A673 (cell line): ENCODE measurements around the gene TNRC6A. TPM values are rescaled to one million over a fixed set of nuclear protein-coding genes. Genes with fewer than 3 reads are reported as not detected.

Source experiments
- BruUV-seq: library from RNA; stranded (reverse); fragments of 400-500 nt; replicated peaks from 2 replicates; lab custom pipeline; 2021; lab: Mats Ljungman, UMichigan
- CTCF ChIA-PET: fragments of 300-600 bp; sonication (Branson Sonifier 250); formaldehyde crosslinking; loops from one replicate; lab custom pipeline; 2022; ENCODE audit warnings: antibody characterized with exemption; lab: Charles Lee
- POLR2A ChIA-PET: fragments of 300-600 bp; sonication (Branson Sonifier 250); formaldehyde crosslinking; loops from one replicate; lab custom pipeline; 2022; ENCODE audit warnings: antibody characterized with exemption; ENCODE audit not compliant: low non-redundant PET; lab: Charles Lee
- DNase-seq: peaks from one replicate; pipeline ENCODE4 v3.0.0-alpha.2; 2015; ENCODE audit warnings: low spot score
- H3K27ac ChIP-seq: fragments of 200-600 bp; sonication (generic); 2 replicates; pipeline ENCODE4 v1.5.1; 2016; ENCODE audit warnings: mixed run types, low read depth, mild to moderate bottlenecking, mixed read lengths, antibody characterized with exemption, low read length; ENCODE audit not compliant: poor library complexity, severe bottlenecking
- H3K27me3 ChIP-seq: fragments of 200-600 bp; sonication (generic); replicated peaks from 2 replicates; pipeline ENCODE4 v1.6.1; 2017; ENCODE audit warnings: mixed run types, low read depth, mild to moderate bottlenecking, mixed read lengths, antibody characterized with exemption, low read length; ENCODE audit not compliant: insufficient read depth, poor library complexity
- H3K36me3 ChIP-seq: fragments of 200-600 bp; sonication (generic); 2 replicates; pipeline ENCODE4 v1.6.1; 2016; ENCODE audit warnings: mixed run types, mild to moderate bottlenecking, mixed read lengths, antibody characterized with exemption, low read length; ENCODE audit not compliant: insufficient read depth, poor library complexity, severe bottlenecking
- H3K4me1 ChIP-seq: fragments of 200-600 bp; sonication (generic); 2 replicates; pipeline ENCODE4 v1.6.1; 2017; ENCODE audit warnings: mixed run types, mild to moderate bottlenecking, mixed read lengths, antibody characterized with exemption, low read length; ENCODE audit not compliant: insufficient read depth, poor library complexity, severe bottlenecking
- H3K4me3 ChIP-seq: fragments of 200-600 bp; sonication (generic); 2 replicates; pipeline ENCODE4 v1.5.1; 2016; ENCODE audit warnings: low read depth, mixed run types, mild to moderate bottlenecking, mixed read lengths, low read length; ENCODE audit not compliant: poor library complexity, severe bottlenecking
- H3K9me3 ChIP-seq: fragments of 200-600 bp; sonication (generic); 2 replicates; pipeline ENCODE4 v1.6.1; 2016; ENCODE audit warnings: mixed run types, low read depth, mild to moderate bottlenecking, mixed read lengths, antibody characterized with exemption, low read length; ENCODE audit not compliant: poor library complexity, severe bottlenecking
- CTCF ChIP-seq: fragments of 300-800, 200-600 bp; sonication (generic); conservative IDR thresholded peaks from 2 replicates; pipeline ENCODE4 v1.5.1; 2017; ENCODE audit warnings: low read depth, mild to moderate bottlenecking, antibody characterized with exemption, low read length, moderate library complexity, mixed read lengths
- EZH2 ChIP-seq: fragments of 200-600 bp; sonication (generic); IDR thresholded peaks from 2 replicates; pipeline ENCODE4 v1.6.1; 2017; ENCODE audit warnings: borderline replicate concordance, low read depth, mild to moderate bottlenecking, mixed read lengths, antibody characterized with exemption, low read length; ENCODE audit not compliant: poor library complexity, severe bottlenecking
- intact Hi-C: fragments of 100-400 bp; cut with micrococcal nuclease; formaldehyde crosslinking; loops from one replicate; pipeline ENCODE4 v1.10.0; 2022; ENCODE audit not compliant: unreplicated experiment
- total RNA-seq: library from RNA; stranded (reverse); gene quantifications from 2 replicates; pipeline ENCODE4 v1.2.3, GENCODE V29; 2021

The TNRC6A gene
- total RNA-seq, 1 experiment from 2014 or later, result 90.8 TPM

DNA sequence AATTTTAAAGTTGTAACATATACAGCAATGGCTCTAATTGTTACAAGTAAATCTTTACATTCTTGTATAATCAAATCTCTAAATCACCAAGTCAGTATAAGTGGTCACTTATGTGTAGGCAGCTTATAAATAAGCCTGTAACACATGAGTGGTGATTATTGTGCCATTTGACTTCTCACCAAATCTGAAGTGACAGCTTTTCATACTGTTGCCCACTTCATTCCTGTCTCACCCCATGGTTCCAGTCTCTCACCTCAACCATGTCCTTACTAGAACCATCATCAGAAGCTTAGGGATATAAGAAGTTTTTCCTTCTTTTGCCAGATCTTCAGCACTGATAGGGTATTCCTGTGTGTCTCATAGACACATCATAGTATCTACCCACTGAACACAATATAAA, 23.5 kb downstream of the TNRC6A start:
- Histone ChIP-seq H3K9me3 (no peaks in the 10 kb centered on the region), H3K4me3 (no peak overlapping the region), H3K4me1 (peaks cover 16% of the 10 kb centered on the region), H3K27ac (no peak overlapping the region), H3K36me3 (no peaks in the 10 kb centered on the region), H3K27me3 (no peaks in the 10 kb centered on the region)
- ChIA-PET CTCF (no interaction called here), POLR2A (no interaction called here)
- BruUV-seq, result no TSS peak
- intact Hi-C loops, result no loop called here
- no peak for TF ChIP-seq EZH2
- no peak for DNase-seq

- no peaks in the 10 kb centered on the region for H3K27me3 ChIP-seq
- CTCF ChIA-PET, result no interaction called here
- intact Hi-C loops, result no loop called here
- no peaks in the 10 kb centered on the region for H3K9me3 ChIP-seq
- TF ChIP-seq EZH2 (no peak), CTCF (no peak)
- H3K36me3 ChIP-seq, result no peaks in the 10 kb centered on the region
- DNase-seq, result no peak
- no TSS peak for BruUV-seq
- no peak overlapping the region for H3K4me3 ChIP-seq
- H3K27ac ChIP-seq, result no peak overlapping the region
- peaks cover 16% of the 10 kb centered on the region for H3K4me1 ChIP-seq
- POLR2A ChIA-PET, result interaction anchor here (0.6 kb wide), 2 partner anchors 211 to 1332 kb away, joined by 3 to 8 read pairs; no protein-coding TSS in a partner anchor
These were observed 24.0 kb downstream of the TNRC6A start for GRCh38 chr16:24753437-24753836.

DNA sequence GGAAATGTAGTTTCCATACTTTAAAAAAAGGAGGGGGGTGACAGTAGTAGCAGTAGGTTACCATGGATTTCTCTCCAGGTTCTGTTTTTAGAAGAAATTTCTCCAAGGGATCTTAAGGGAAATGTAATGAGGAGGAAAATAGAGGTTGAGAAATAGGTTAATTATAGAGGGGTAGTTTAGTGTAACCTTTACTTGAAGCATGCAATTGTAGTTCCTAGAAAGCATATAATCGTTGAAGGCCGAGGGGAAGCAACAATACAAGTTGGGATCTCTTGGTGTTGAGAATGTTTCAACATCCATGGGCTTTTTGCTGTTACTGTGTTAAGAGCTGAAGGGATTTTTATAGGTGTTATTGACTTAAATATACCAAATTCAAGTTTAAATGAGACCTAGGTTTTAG, 25.1 kb downstream of the TNRC6A start:
- POLR2A ChIA-PET, result no interaction called here
- H3K9me3 ChIP-seq, result no peaks in the 10 kb centered on the region
- DNase-seq, result no peak
- TF ChIP-seq CTCF (no peak), EZH2 (no peak)
- no peaks in the 10 kb centered on the region for H3K27me3 ChIP-seq
- H3K4me1 ChIP-seq, result peaks cover 16% of the 10 kb centered on the region
- H3K27ac ChIP-seq, result no peak overlapping the region
- H3K4me3 ChIP-seq, result no peak overlapping the region
- BruUV-seq, result no TSS peak
- intact Hi-C loops, result no loop called here
- CTCF ChIA-PET, result no interaction called here
- no peaks in the 10 kb centered on the region for H3K36me3 ChIP-seq

GRCh38 chr16:24755201-24755874, 25.9 kb downstream of the TNRC6A start:
- Histone ChIP-seq H3K36me3 (no peaks in the 10 kb centered on the region), H3K9me3 (no peaks in the 10 kb centered on the region), H3K27me3 (no peaks in the 10 kb centered on the region), H3K27ac (no peak overlapping the region), H3K4me1 (peaks cover 16% of the 10 kb centered on the region), H3K4me3 (no peak overlapping the region)
- TF ChIP-seq CTCF (no peak), EZH2 (no peak)
- intact Hi-C loops, result no loop called here
- ChIA-PET CTCF (no interaction called here), POLR2A (no interaction called here)
- no TSS peak for BruUV-seq
- DNase-seq, result no peak
